Astrocyte of the hippocampus (primary cell): Measurements from ENCODE around the gene CNTN4.
"Not testable (repeated sequence)": the region's sequence is repeated elsewhere in the genome, so short reads cannot be mapped to it uniquely, and the experiment has no call there.

Source experiments
- DNase-seq: peaks from one replicate; pipeline ENCODE4 v3.0.0; 2011; ENCODE audit warnings: low read depth, low spot score

Gene CNTN4

DNA sequence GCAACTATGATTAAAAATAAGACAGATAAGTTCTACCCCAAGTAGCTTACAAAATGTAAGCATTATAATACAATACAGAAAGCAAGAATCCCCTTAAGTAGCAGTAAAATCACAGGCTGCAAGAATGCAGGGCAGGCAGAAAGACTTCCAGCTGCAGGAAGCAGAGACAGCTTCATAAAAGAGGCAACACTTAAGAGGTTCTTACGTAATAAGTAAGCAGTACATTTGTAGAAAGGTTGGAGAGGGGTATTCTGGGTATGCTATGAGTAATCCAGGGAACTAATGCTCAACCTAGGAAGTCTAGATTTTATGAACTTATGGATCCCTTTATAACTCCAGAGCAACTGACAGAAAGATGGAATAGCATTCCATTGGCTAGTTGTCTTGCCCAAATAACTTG, 859.9 kb downstream of the CNTN4 start:
- DNase-seq: no peak

DNA sequence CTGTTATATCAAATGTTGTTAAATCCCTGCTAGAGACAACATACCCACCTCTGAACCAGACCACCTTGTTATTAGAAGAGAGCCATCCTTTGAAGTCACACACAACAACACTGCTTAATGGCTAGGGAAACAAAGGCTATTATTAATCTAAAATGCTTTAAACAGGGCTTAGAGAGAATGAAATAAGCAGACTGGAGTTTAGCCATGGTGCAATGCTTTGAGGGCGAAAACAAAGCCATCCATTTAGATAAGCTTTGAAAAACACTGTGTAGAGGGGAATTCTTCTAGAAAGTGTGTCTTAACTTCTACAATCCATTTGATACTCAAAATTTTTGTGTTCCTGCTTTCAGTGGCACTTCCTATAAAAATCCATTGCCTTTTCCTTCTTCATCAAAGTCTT, 862.9 kb downstream of the CNTN4 start:
- no peak for DNase-seq

DNA sequence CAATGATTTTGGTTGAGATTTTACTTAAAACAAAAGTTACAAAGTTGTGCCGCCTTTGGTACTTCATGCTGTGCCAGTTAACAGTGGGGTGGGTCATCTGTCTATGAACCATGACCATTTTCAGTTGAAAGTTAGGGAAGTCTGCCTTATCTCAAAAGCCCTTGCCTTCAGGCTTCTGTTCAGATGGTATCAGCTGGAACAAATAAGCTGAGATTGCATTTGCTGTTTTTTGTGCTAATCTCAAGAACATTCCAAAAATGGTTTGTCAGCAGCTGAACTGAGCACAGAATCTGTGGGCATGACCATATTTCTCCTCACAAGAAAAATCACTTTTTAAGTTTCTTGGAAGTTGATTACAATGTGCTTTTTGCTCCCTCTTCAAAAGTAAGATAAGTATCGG, 869.2 kb downstream of the CNTN4 start:
- peak; percentile 2 for DNase-seq

DNA sequence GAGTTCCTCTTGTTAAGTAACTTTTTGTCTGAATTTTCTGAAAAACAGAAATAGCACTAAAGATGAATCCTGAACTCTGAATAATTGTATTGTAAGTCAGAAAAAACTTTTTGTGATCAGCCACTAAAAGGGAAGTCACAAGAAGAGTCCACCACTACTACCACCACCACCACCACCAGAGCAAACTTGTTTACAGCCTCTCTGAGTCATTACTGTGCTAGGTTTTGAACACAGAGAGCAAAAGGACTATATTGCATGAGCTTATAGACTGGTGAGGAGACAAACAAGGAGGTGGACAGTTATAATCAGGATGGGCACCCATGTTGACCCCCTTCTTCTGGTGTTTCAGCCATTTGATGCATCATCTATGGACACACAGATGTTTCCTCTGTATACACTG, 869.8 kb downstream of the CNTN4 start:
- DNase-seq: no peak

DNA sequence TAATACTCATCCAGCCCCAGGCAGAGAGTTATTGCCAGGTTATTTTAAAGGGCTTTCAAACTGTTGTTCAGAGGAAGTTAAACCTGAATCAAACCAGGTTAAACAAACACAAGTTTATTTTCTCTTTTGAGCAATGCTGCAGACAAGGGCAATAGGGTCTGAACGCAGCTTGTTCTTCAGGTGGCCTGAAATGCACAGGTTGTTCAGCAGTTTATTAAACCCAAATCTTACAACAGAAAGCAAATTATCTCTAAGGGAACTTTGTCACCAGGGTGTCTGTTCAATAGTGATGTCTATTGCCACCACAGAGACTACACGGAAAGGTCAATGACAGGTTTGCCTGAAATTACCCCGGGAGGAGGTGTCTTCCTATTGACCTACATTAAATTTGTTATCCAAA, 877.5 kb downstream of the CNTN4 start:
- DNase-seq: no peak

DNA sequence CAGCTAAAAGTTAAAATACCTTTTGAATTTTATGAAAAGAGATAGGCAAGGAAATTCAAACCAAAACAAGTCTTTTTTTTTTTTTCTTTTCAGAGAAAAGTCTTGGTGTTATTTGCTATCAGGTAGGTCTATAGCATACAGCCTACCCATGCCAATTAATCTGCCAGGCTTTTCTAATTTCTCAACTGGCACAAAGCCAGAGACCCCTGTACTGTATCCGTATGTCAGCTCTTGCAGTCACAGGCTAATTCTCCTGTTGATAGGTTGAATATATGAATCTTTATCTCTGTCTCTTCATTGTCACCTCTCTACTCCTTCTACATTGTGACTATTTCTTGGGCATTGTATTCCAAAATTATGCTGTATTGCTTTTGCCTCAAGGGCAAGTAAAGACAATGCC, 878.1 kb downstream of the CNTN4 start:
- no peak for DNase-seq

DNA sequence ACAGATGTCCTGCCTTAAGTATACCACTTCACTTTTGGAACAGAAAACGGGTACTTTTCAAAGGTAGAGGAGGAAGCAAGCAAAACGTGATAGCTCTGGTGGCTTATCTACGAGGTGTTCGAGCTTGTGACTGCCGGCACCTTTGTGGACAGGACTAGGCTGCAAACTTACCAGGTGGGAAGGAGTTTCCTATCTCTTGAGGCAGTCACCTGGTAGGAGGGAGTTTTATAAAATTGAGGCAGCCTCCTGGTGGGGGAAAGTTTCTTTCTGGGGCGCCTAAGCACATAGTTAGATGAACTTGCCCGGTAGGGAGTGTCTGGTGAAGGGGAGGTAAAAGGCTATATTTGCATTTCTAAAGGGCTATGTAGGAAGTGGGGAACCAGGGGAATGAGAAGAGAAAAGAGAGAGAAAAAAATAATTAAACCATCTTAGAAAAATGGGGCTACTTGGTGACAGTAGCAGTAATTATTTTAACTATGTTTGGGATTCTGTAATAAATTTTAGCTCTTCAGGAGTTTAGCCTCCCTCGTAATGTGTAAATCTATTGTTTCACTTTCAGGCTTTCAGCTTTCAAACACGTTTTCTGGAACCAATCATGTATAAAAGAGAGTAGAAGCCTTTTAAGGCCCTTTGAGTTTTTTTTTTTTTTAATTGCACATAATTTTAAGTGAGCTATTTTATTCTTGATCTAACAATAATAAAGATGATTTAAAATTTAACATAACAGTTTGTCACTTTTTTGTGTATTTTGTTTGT, 880.5 kb downstream of the CNTN4 start:
- DNase-seq: no peak

DNA sequence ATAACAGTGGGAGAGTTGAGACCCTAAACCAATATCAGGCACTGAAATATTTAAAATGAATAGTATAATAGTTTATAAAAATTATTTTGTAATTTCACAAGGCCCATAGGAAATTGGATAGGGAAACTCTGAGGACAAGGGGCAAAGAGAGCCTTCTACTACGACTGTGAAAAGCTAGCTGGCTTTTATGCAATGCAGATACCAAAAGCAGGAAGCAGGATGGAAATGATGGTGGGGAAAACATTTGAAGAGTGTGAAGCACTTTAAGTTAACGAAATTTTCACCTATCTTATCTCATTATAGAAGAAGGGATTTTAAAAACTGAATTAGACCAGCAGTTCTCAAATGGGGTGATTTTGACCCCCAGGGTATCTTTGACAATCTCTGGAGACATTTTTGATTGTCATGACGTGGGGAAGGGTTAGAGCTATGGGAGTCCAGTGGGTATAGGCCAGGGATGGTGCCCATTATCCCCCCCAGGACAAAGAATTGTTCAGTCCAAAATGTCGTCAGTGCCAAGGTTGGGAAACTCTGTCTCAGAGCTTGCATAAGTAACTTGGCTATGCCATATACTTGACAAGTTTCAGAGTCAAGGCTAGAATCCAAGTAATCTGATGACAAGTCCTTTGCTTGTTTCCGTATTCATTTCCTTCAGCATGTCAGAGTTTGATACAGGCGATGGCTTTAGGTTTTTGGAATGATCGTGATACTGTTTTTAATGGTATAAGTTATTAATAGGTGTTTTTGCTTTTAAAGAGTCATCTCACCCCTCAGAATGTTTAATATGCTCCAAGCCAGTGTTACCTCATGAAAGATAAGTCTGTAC, 885.6 kb downstream of the CNTN4 start:
- no peak for DNase-seq

DNA sequence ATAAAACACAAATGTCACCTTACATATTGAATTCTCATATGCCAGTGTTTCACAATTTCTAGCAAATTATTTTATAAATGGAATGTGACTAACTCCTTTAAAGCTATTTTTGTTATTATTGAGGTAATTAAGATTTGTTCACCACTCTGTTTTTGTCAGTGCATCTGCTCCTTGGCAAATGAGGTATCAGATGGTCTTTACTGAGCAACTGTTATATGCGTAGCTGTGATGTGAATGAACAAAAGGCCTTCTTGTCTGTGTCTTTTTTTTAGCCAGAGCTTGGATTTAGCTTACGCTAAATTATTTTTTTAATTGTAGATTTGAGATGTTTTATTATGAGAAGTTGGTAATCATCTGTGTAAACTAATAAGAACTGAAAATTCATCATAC, 886.2 kb downstream of the CNTN4 start:
- no peak for DNase-seq

DNA sequence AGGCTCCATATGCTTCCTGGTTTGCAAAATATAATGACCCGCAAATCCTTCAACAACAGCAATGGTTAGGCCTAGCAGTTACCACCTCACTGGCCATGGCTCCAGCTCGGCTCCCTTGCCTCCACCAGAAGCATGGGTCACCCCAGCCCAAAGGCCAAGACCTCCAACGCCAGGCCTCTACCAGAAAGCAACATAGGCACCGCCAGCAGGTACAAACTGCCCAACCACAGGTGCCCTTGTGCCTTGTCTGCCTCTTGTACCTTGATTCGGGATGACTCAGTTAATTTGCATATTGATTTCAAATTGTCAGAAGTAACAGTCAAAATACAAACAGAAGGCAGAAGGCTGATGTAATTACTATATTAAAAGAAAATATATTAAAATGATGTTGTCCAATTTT, 886.8 kb downstream of the CNTN4 start:
- no peak for DNase-seq

DNA sequence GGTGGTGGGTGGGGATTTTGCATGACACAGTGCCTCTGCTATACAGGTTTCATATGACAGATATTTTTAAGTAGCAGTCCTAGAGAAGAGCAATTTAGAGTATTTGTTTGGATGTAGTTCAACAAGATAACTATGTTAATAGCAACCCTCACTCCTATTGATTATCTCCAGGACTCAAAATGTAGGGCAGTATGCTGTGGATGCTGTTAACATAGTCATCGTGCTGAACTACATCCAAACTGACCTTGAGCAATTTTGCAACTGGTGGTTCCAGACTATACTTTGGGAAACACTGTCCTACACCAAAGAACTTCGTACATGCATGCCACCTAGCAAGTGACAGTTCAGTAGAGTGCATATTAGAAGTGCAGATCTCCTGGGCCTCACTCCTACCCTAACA, 893.9 kb downstream of the CNTN4 start:
- no peak for DNase-seq

DNA sequence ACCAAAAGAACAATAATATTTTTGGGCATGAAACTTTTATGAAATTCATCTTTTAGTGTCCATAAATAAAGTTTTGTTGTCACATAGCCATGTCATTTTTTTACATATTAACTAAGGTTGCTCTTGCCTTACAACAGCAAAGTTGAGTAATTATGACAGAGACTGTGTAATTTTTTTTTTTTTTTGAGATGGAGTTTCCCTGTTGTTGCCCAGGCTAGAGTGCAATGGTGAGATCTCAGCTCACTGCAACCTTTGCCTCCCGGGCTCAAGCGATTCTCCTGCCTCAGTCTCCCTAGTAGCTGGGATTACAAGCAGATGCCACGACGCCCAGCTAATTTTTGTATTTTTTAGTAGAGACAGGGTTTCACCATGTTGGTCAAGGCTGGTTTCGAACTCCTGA, 894.5 kb downstream of the CNTN4 start:
- not testable (repeated sequence) for DNase-seq

DNA sequence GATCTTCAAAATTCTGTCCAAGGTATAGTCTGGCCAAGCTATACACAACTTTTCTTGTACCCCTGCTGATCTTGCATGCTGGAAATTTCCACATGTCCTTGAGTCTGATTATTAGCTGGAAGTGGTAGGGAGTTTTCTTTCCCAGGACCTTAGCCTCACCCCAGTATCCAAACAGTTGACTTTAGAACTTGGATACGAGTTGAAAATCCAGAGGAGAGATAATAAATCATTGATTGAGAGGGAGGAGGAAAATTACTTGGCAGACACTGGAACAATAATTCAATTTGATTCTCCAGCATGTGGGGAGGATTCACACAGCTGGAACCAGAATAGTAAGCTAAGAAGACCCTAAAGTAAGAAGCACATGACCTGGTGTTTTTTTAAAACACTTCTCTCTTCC, 895.1 kb downstream of the CNTN4 start:
- no peak for DNase-seq

DNA sequence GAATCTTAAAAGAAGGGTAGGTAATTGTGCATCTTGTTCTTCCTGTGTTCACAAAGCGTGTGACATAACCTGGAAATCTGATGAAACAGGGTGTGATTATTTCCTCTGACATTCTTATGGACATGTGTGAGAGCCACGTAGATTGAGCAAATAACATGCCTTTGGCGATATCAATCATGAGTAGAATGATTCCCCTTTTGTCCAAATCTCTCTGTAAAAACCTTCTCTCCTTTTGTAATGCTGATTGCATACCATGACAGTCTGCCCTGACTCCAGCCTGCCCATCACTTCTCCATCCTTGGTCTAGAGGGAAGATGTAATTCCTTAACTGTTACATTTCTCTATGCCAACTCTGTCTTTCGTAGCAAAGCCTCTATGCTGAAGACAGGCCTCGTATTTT, 896.5 kb downstream of the CNTN4 start:
- no peak for DNase-seq

DNA sequence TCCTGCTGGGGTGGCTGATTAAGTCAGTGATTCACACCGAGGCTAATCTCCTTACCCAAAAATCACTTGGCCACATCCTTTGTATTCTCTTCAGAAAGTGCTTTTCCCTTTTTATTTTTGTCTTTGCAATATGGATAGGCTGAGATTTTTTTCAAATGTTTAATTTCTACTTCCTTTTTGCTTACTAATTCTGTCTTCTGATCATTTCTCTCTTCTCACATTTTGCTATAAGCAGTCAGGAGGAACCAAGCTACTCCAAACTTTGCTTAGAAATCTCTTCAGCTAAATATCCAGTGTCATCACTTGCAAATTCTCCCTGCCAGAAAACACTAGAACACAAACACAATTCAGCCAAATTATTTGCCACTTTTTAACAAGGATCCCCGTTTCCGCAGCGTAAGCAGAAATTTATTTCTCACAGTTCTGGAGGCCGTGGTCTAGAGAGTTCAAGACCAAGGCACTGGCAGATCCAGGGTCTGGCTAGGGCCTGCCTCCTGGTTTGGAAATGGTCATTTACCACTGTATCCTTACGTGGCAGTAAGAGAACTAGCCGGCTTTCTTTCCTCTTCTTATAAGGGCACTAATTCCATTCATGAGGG, 906.6 kb downstream of the CNTN4 start:
- no peak for DNase-seq

DNA sequence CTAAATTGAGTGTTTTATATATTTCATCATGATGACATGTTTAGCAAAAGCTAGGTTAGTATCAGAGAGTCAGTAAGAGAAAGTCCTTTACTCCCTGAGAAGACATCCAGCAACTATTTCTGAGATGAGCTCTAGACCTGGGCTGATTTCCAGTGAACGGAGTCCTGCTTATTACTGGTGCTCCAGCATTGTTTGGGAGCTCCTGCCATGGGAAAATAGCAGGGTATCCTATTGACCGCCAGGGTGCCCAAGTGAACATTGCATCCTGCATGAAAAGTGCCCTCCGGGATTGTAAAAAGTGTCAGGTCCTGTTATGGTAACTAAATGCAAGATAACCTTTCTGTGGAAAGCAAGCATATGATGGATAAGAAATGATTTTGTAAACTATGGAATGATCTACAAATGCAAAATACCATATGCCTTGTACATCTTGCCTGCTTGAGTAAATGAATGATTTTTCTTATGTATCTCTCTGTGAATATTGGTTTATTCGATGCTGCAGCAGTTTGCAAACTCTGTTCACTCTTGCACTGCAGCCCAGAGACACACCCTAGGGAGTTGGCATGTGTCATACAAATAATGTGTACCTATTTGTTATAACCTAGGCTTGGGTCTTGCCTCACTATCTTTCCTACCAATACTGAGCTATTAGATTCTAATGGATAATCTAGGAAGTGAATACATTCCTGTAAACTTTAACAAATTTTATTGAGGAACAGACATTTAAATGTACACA, 914.8 kb downstream of the CNTN4 start:
- DNase-seq: no peak

DNA sequence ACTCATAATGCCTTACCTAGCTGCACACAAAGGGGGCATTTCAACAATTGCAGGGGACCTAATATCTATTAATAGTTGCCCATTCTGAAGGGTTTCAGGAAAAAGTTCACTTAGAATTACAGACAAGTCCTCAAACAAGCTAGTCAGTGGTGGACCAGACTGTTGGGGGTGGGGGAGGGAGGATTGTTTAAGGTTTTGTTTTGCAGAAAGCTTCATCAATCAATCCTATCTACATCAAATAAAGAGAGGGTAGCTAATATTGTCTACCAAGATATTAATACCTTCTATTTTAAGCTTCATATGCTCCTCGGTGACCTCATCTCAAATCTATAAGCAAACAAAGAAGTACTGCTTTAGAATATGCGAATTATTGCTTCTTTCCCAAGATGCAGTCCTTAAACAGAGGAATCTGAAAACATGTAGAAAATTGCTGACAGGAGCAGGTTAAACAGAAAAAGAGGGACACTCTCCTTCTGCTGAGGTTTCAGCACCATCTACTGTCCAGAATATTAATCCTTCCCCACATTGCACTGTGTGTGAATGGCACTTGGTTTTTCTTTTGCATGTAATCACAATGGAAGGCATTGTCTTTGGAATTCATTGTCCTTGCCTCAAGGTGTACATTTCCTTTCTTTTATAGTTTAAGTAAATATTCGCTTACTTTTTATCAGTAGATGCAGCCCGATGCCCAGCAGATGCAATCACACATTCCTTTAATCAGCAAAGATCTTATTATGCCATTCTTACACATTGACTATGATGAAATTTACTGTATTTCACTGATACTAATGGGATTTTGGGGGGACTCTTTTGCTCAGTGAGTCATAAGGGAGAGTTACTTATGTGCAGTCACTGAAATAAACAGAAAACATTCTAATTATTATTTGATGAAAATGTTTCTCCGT, 916.8 kb downstream of the CNTN4 start:
- peak; percentile 62 for DNase-seq

DNA sequence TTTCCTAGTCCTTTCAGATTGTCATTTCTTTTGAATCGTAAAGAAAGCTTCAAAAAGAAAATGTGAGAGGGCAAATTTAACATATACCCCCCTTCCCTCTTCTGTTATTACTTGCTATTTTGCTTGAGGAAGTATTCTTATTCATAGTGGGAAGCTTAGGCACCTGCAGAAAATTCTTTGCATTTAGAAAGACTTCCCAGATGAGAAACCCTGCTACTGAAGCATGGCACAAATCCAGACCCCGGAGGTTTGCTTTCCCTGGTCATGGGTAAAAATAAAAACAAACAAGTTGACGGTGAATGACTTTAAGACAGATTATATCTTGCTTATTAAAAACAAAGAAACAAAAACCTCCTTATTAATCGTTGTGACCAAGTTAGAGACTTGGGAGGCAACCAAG, 917.6 kb downstream of the CNTN4 start:
- no peak for DNase-seq

DNA sequence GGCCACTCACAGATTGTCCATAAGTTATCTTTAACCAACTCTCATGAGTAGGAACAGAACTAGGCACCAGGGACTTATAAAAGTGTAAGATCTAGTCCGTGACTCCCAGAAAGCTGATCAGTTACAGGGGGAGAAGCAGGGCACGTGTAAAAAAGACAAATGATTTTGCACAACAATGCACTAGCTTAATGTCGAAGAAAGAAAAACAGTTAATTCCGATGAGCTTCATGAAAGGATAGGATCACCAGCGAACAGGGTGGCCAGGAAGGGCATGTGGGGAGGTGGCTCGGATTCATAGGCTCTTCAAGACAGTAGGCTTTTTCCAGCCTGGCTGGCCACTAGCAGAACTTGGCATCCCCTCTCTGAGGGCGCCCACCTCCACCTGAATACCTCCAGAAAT, 921.5 kb downstream of the CNTN4 start:
- no peak for DNase-seq

DNA sequence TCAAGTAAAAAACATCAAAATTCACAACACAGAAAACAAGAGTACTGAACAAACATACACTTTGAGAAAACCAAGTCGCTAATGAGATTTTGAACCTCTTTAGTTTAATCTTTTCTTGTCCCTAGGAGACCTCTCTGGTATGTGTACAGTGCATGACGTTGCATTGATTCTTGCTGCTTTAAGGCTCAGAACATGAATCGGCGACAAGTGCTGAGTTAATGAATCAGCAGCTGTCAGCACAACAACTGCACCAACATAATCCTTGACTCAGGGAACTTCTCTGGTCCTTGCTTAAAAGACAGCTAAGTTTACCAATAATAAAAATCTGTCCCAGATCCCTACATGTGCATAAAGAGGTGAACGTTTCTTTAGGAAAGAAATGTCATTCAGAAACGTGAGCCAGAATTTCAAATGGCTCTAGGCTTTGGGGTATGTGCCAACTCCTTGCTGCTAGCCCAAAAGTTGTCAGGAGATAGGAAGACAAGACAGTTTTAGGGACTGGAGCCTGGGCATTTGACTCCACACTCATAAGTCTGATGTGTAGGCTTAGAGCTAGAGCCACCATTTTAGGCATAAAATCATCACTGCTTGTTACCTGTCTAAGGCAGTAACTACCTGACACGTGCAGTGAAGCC, 924.6 kb downstream of the CNTN4 start:
- peak; percentile 3 for DNase-seq
